IPS-15b (cell line): ENCODE results near the gene SRF.

ENCODE experiments used
- H3K27me3 ChIP-seq: one replicate; pipeline ENCODE4 v1.6.1; 2013; ENCODE audit warnings: low read length; ENCODE audit not compliant: control insufficient read depth, insufficient read depth
- H3K36me3 ChIP-seq: one replicate; pipeline ENCODE4 v1.6.1; 2013; ENCODE audit warnings: low read length; ENCODE audit not compliant: control insufficient read depth, insufficient read depth
- H3K4me1 ChIP-seq: one replicate; pipeline ENCODE4 v1.6.1; 2013; ENCODE audit warnings: mild to moderate bottlenecking, low read length; ENCODE audit not compliant: control insufficient read depth, insufficient read depth
- H3K4me3 ChIP-seq: one replicate; pipeline ENCODE4 v1.5.1; 2013; ENCODE audit warnings: low read depth, low read length
- H3K9ac ChIP-seq: one replicate; pipeline ENCODE4 v1.6.1; 2013; ENCODE audit warnings: low read depth, mild to moderate bottlenecking, low read length
- H3K9me3 ChIP-seq: one replicate; pipeline ENCODE4 v1.6.1; 2013; ENCODE audit warnings: mild to moderate bottlenecking, low read length; ENCODE audit not compliant: control insufficient read depth, insufficient read depth

SRF gene

DNA sequence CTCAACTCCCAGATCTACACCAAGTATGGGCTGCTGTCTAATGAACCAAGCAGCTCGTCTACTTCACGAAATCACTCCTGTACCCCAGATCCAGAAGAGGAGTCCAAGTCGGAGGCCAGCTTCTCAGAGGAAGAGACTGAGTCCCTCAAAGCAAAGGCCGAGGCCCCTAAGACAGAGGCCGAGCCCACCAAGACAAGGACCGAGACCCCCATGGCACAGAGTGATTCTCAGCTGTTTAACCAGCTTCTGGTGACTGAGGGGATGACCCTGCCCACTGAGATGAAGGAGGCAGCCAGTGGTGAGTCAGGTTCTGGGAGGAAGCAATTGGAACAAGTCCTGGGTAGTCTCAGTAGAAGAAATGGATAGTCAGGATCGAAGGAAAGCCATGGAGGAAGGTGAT is 16.8 kb downstream of the SRF start:
- no peak overlapping the region for H3K4me3 ChIP-seq
- H3K36me3 ChIP-seq: peaks cover 12% of the 10 kb centered on the region
- H3K9me3 ChIP-seq: no peaks in the 10 kb centered on the region
- H3K4me1 ChIP-seq: no peaks in the 10 kb centered on the region
- no peaks in the 10 kb centered on the region for H3K27me3 ChIP-seq
- H3K9ac ChIP-seq: no peak overlapping the region

DNA sequence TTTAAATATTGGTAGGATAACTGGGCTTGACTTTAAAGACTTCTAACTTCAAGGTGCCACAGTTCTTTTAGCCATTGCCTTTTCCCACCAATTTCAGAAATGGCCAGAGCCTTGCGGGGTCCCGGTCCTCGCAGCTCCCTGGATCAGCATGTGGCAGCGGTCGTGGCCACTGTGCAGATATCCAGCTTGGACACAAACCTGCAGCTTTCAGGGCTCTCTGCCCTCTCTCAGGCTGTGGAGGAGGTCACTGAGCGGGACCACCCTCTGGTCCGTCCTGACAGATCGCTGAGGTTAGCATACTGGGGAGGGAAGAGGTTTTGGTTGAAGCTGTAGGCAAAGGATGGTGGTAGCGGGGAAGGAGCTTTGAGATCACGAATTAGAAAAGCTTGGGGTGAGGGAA is 17.4 kb downstream of the SRF start:
- Histone ChIP-seq H3K9ac (no peak overlapping the region), H3K27me3 (no peaks in the 10 kb centered on the region), H3K36me3 (peaks cover 12% of the 10 kb centered on the region), H3K9me3 (no peaks in the 10 kb centered on the region), H3K4me3 (no peak overlapping the region), H3K4me1 (no peaks in the 10 kb centered on the region)

DNA sequence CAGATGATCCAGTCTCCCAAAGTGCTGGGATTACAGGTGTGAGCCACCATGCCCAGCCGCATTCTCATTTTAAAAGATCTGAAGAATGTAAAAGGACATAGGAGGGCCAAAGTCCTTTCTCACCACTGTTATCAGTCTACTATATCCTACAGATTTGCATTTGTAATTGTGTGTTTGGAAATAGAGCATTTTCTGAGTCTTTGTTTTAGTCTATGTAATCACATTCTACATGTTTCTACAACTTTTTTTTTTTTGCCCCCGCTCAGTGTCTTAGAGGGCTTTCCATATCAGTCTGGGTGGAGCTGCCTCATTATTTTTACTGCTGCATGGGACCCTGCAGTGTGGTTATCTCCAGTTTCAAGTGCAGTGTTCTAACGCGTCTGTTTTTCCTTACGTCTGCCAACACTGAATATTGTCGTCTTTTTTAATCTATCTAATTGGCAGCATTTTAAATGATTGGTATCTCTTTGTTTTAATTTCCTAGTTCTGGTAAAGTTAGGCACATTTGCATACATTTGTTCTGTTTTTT is 18.8 kb downstream of the SRF start:
- H3K36me3 ChIP-seq: peaks cover 5% of the 10 kb centered on the region
- no peaks in the 10 kb centered on the region for H3K4me1 ChIP-seq
- no peaks in the 10 kb centered on the region for H3K9me3 ChIP-seq
- H3K4me3 ChIP-seq: no peak overlapping the region
- H3K9ac ChIP-seq: no peak overlapping the region
- H3K27me3 ChIP-seq: no peaks in the 10 kb centered on the region

DNA sequence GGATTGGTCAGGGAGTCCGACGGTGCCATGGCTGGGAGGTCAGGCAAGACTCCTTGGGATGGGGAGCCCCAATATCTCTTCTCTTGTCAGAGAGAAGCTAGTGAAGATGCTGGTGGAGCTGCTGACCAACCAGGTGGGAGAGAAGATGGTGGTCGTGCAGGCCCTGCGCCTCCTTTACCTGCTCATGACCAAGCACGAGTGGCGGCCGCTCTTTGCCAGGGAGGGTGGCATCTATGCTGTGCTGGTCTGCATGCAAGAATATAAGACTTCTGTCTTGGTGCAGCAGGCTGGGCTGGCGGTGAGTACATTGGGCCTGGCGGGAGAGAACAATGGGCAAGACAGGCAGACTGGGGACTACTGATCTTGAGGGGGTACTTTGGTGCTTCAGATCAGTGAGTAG is 21.8 kb downstream of the SRF start:
- no peaks in the 10 kb centered on the region for H3K4me1 ChIP-seq
- no peak overlapping the region for H3K4me3 ChIP-seq
- peaks cover 8% of the 10 kb centered on the region for H3K36me3 ChIP-seq
- no peaks in the 10 kb centered on the region for H3K27me3 ChIP-seq
- H3K9ac ChIP-seq: no peak overlapping the region
- no peaks in the 10 kb centered on the region for H3K9me3 ChIP-seq

DNA sequence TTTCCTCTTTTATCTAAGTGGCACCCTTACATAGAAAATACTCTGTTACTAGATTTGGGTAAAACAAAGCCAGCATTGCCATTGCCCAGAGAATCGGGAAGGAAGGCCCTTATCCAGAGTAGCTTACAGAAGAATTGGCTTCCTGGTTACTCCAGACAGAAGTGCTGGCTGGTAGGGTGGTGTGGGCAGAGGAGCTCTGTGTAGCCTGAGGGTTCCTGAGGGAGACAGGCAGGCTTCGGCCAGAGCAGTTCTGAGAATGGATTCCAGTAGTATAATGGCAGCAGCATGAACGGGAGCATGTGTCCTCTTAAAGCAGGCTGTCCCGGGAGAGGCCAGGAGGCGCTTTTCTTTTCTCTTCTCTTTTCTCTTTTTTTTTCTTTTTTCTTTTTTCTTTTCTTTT is 22.9 kb downstream of the SRF start:
- H3K4me1 ChIP-seq: no peaks in the 10 kb centered on the region

DNA sequence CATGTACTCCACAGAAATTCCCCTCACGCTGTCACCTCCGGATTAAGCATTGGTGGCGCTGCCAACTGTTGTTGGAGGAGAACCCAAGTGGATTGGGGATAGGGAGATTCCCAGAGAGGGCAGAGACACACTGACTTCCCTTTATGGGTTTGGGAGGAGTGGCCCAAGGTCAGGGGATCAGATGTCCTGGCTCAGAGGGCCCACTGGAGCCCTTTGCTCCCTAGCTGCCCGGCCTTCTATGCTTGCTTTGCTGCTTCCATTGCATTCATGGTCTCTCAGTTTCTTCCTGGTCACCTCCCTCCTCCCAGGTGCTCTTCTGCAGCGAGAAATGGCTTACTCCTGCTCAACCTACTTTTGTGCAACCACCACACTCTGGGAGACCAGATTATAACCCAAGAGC is 25.3 kb downstream of the SRF start:
- peaks cover 8% of the 10 kb centered on the region for H3K36me3 ChIP-seq
- H3K9ac ChIP-seq: no peak overlapping the region
- no peak overlapping the region for H3K4me3 ChIP-seq
- H3K4me1 ChIP-seq: no peaks in the 10 kb centered on the region
- no peaks in the 10 kb centered on the region for H3K9me3 ChIP-seq
- H3K27me3 ChIP-seq: no peaks in the 10 kb centered on the region

More for the DNA sequence above, 22.9 kb downstream of the SRF start:
- Histone ChIP-seq H3K9ac (no peak overlapping the region), H3K9me3 (no peaks in the 10 kb centered on the region), H3K27me3 (no peaks in the 10 kb centered on the region), H3K36me3 (peaks cover 8% of the 10 kb centered on the region), H3K4me3 (no peak overlapping the region)

DNA sequence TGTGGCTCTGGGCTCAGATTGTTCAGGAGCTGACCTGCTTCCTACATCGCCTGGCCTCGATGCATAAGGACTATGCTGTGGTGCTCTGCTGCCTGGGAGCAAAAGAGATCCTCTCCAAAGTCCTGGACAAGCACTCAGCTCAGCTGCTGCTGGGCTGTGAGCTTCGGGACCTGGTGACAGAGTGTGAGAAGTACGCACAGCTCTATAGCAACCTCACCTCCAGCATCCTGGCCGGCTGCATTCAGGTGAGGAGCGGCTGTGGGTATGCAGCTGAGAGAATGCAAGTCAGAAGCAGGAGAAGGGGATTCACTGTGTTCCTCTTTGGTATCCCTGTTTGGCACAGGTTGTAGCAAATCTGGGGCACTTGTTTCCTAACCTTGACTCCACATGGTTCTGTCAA is 28.8 kb downstream of the SRF start:
- Histone ChIP-seq H3K4me1 (no peaks in the 10 kb centered on the region), H3K36me3 (peaks cover 8% of the 10 kb centered on the region), H3K27me3 (no peaks in the 10 kb centered on the region), H3K9me3 (no peaks in the 10 kb centered on the region), H3K4me3 (no peak overlapping the region), H3K9ac (no peak overlapping the region)

DNA sequence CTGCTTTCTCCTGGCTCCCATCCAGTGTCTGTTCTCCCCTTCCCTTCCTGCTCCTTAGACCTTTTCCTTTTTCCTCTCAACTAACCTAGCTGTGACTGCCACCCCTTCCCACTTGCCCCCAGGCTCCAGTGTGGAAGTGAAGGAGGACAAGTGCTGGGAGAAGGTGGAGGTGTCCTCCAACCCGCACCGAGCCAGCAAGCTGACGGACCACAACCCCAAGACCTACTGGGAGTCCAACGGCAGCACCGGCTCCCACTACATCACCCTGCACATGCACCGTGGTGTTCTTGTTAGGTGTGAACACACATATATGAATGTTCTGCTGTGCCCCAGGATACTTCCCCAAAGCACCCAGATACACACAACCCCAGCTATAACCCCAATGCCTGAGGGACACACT is 29.5 kb downstream of the SRF start:
- Histone ChIP-seq H3K4me3 (no peak overlapping the region), H3K36me3 (peaks cover 8% of the 10 kb centered on the region), H3K9me3 (no peaks in the 10 kb centered on the region), H3K9ac (no peak overlapping the region), H3K27me3 (no peaks in the 10 kb centered on the region), H3K4me1 (no peaks in the 10 kb centered on the region)

DNA sequence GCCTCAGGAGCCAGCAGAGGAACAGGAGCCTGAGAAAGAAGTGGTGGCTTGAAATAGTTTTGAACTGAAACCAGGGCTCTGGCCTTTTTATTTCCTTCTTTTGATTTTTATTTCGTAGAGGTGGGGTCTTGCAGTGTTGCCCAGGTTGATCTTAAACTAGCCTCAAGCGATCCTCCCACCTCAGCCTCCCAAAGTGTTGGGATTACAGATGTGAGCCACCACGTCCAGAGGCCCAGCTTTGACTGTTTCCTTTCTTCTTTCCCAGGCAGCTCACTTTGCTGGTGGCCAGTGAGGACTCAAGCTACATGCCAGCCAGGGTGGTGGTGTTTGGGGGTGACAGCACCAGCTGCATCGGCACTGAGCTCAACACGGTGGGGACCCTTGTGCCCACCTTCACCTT is 31.4 kb downstream of the SRF start:
- Histone ChIP-seq H3K36me3 (no peaks in the 10 kb centered on the region), H3K4me3 (no peak overlapping the region), H3K9ac (no peak overlapping the region), H3K27me3 (no peaks in the 10 kb centered on the region), H3K9me3 (no peaks in the 10 kb centered on the region), H3K4me1 (no peaks in the 10 kb centered on the region)

DNA sequence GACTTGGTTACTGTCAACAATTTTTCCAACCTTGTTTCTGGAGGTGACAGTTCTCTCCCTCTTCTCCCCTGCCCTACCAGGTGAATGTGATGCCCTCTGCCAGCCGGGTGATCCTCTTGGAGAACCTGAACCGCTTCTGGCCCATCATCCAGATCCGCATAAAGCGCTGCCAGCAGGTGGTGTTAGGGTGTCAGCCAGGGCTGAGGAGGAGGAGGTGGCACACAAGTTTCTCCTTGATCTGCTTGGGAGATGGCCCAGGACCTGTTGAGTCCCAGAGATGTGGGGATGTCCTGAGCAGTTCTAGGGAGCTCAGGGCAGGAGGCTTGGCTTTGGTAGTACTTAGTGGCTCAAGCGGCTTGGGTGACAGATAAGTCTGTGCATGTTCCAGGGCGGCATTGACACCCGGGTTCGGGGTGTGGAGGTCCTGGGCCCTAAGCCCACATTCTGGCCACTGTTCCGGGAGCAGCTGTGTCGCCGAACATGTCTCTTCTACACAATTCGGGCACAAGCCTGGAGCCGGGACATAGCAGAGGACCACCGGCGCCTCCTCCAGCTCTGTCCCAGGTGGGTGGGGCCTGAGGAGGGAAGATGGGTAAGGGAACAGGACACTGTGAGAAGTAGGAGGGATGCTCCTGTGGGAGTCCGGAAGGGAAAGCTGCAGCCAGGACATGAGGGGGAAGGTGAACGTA is 32.1 kb downstream of the SRF start:
- no peaks in the 10 kb centered on the region for H3K36me3 ChIP-seq
- H3K4me3 ChIP-seq: no peak overlapping the region
- H3K9me3 ChIP-seq: no peaks in the 10 kb centered on the region
- H3K27me3 ChIP-seq: no peaks in the 10 kb centered on the region
- H3K4me1 ChIP-seq: no peaks in the 10 kb centered on the region
- H3K9ac ChIP-seq: no peak overlapping the region

DNA sequence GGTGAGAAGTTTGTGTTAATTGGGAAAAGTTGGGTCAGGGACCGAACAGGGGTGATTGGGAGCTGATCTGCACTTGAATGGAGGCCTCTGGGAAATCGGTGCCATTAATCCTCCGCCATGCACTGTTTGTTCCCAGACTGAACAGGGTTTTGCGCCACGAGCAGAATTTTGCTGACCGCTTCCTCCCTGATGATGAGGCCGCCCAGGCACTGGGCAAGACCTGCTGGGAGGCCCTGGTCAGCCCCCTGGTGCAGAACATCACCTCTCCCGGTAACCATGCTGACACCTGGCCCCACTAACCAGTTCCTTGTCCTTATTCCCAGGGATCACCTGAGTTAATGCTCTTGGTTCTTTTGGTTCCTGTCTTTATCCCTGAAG is 32.6 kb downstream of the SRF start:
- no peaks in the 10 kb centered on the region for H3K4me1 ChIP-seq
- H3K27me3 ChIP-seq: no peaks in the 10 kb centered on the region
- H3K36me3 ChIP-seq: no peaks in the 10 kb centered on the region
- H3K9me3 ChIP-seq: no peaks in the 10 kb centered on the region
- no peak overlapping the region for H3K9ac ChIP-seq
- no peak overlapping the region for H3K4me3 ChIP-seq

DNA sequence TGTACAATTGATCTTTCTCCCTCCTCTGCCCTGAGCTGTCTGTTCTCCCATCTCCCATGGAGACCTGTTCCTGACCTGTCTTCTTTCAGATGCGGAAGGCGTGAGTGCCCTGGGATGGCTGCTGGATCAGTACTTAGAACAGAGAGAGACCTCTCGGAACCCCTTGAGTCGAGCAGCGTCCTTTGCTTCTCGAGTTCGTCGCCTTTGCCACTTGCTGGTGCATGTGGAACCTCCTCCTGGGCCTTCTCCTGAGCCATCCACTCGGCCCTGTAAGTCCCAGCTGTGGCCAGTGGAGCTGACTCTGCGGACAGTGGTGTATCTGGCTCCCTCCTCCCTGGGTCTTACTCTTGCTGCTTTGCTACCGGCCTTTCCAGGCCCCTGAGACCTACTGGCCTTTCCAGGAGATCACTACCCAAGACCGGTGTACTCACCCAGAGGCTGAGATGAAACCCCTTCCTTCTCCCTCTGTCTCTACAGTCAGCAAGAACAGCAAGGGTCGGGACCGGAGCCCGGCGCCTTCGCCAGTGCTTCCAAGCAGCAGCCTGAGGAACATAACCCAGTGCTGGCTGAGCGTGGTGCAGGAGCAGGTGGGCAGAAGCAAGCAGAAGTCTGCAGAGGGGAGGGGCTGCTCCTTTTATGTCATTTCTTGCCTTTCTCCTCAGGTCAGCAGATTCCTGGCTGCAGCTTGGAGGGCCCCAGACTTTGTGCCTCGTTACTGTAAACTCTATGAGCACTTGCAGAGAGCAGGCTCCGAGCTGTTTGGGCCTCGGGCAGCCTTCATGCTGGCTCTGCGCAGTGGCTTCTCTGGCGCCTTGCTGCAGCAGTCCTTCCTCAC is 33.4 kb downstream of the SRF start:
- no peaks in the 10 kb centered on the region for H3K9me3 ChIP-seq
- H3K4me1 ChIP-seq: no peaks in the 10 kb centered on the region
- H3K4me3 ChIP-seq: no peak overlapping the region
- no peak overlapping the region for H3K9ac ChIP-seq
- no peaks in the 10 kb centered on the region for H3K27me3 ChIP-seq
- no peaks in the 10 kb centered on the region for H3K36me3 ChIP-seq
